Measurements from ENCODE around the gene TMBIM4. TPM values are rescaled to one million over a fixed set of nuclear protein-coding genes. Genes with fewer than 3 reads are reported as not detected.

Gene TMBIM4
- polyA plus RNA-seq, 1 of the 3 experiments (the other 2 are of a cell fraction), result 68.5 TPM

- Histone ChIP-seq H3K9ac (no peak overlapping the region), H4K20me1 (ENCODE audit: insufficient read depth) (no peaks in the 10 kb centered on the region), H2AFZ (ENCODE audit: low read depth) (no peak overlapping the region), H3K27me3 (ENCODE audit: insufficient read depth) (no peaks in the 10 kb centered on the region), H3K79me2 (ENCODE audit: insufficient read depth) (no peaks in the 10 kb centered on the region; the same call in 1 of the 2 replicates), H3K4me1 (ENCODE audit: control insufficient read depth in 1 of 2, insufficient read depth in 2 of 2, low read depth in 1 of 2, low read length in 1 of 2) (no peaks in the 10 kb centered on the region; a peak in 2 of 4 replicates), H3K4me3 (ENCODE audit: low read depth in 2 of 2, low read length in 1 of 2) (no peak overlapping the region), H3K4me2 (no peak overlapping the region), H3K27ac (ENCODE audit: low read depth in 2 of 2, low read length in 1 of 2) (no peak overlapping the region), H3K36me3 (replicated peaks in 1 of 2; ENCODE audit: control insufficient read depth in 1 of 2, insufficient read depth in 2 of 2, low read length in 1 of 2) (no peaks in the 10 kb centered on the region), H3K9me3 (no peaks in the 10 kb centered on the region; the same call in 1 of the 2 replicates), H3K9me2 (no peaks in the 10 kb centered on the region), H3F3A (replicated peaks; ENCODE audit: insufficient read depth) (peaks cover 6% of the 10 kb centered on the region)
- DNase-seq, result no peak
- 17% methylated on average over 3 of the region's 3 CpGs for WGBS (ENCODE audit: low lambda C conversion rate)
- ChIA-PET POLR2A (no interaction called here), CTCF (interaction anchor here (0.8 kb wide), 1 partner anchor 1212 kb away, joined by 3 read pairs; no protein-coding TSS in a partner anchor)
- TF ChIP-seq RXRA (IDR thresholded peaks at IDR 0.05; ENCODE audit: borderline replicate concordance, low read depth) (no peak), CTCF (IDR thresholded peaks at IDR 0.05) (peak; percentile 31; the same call in 1 of the 2 replicates)
These were observed 66.5 kb downstream of the TMBIM4 start for GRCh38 chr12:66103016-66103913.

GRCh38 chr12:66092559-66093269 lies 77.1 kb downstream of the TMBIM4 start:
- H3K27ac ChIP-seq (ENCODE audit: low read depth in 2 of 2, low read length in 1 of 2), result peak overlapping the region; percentile 72 to 75
- peak; percentile 58; the same call in 1 of the 2 replicates for TF ChIP-seq PBX3 (IDR thresholded peaks at IDR 0.05)
- peak; percentile 66 for TF ChIP-seq NFIC (IDR thresholded peaks at IDR 0.05; ENCODE audit: borderline replicate concordance)
- no peak for TF ChIP-seq SMC3 (IDR thresholded peaks at IDR 0.05; ENCODE audit: low read depth, low read length)
- no peak for TF ChIP-seq GABPA (IDR thresholded peaks at IDR 0.05; ENCODE audit: low read depth)
- no peak for TF ChIP-seq ZBTB33 (IDR thresholded peaks at IDR 0.05; ENCODE audit: borderline replicate concordance, low read depth)
- TF ChIP-seq YY1 (IDR thresholded peaks at IDR 0.05; ENCODE audit: low read depth), result no peak
- peak; percentile 55; the same call in 1 of the 2 replicates for TF ChIP-seq TCF12 (IDR thresholded peaks at IDR 0.05)
- TF ChIP-seq FOSL2 (IDR thresholded peaks at IDR 0.05; ENCODE audit: borderline replicate concordance, low read depth), result 0 out of 2 replicates have a peak, but pooled peaks have one; percentile 27
- 0 out of 4 replicates have a peak, but pooled peaks of 1 of the 2 experiments have one; percentile 51 for TF ChIP-seq EP300 (IDR thresholded peaks at IDR 0.05; ENCODE audit: borderline replicate concordance in 1 of 2, low read depth in 1 of 2, low read length in 1 of 2)
- TF ChIP-seq CTCF (IDR thresholded peaks at IDR 0.05), result no peak
- no peak for TF ChIP-seq IRF3 (IDR thresholded peaks at IDR 0.05; ENCODE audit: low read depth, low read length)
- TF ChIP-seq MEF2A (IDR thresholded peaks at IDR 0.05; ENCODE audit: borderline replicate concordance, low read depth), result 0 out of 2 replicates have a peak, but pooled peaks have one; percentile 36
- TF ChIP-seq RCOR1 (IDR thresholded peaks at IDR 0.05; ENCODE audit: low read length), result no peak

More at GRCh38 chr12:66092559-66093269, 77.1 kb downstream of the TMBIM4 start:
- H3K9me2 ChIP-seq, result no peaks in the 10 kb centered on the region
- no peaks in the 10 kb centered on the region for H3K36me3 ChIP-seq (replicated peaks in 1 of 2; ENCODE audit: control insufficient read depth in 1 of 2, insufficient read depth in 2 of 2, low read length in 1 of 2)
- H3K4me1 ChIP-seq (ENCODE audit: control insufficient read depth in 1 of 2, insufficient read depth in 2 of 2, low read depth in 1 of 2, low read length in 1 of 2), result peaks cover 0 to 21% of the 10 kb centered on the region in 2 experiments; a peak in 2 of 4 replicates
- 0 out of 2 replicates have a peak, but pooled peaks cover 4% of the 10 kb centered on the region for H3K9me3 ChIP-seq
- peak overlapping the region; percentile 2 to 9; a peak in 2 of 4 replicates for H3K4me3 ChIP-seq (ENCODE audit: low read depth in 2 of 2, low read length in 1 of 2)
- H3F3A ChIP-seq (replicated peaks; ENCODE audit: insufficient read depth), result peaks cover 23% of the 10 kb centered on the region
- 0 out of 2 replicates have a peak overlapping the region, but pooled peaks have one; percentile 44 for H2AFZ ChIP-seq (ENCODE audit: low read depth)
- H4K20me1 ChIP-seq (ENCODE audit: insufficient read depth), result no peaks in the 10 kb centered on the region
- no peaks in the 10 kb centered on the region for H3K79me2 ChIP-seq (ENCODE audit: insufficient read depth)
- DNase-seq, result no peak
- WGBS (ENCODE audit: low lambda C conversion rate), result 0% methylated on average over 1 of the region's 1 CpG
- ChIA-PET CTCF (no interaction called here), POLR2A (no interaction called here)
- no peaks in the 10 kb centered on the region for H3K27me3 ChIP-seq (ENCODE audit: insufficient read depth)
- H3K4me2 ChIP-seq, result peak overlapping the region; percentile 27
- peak overlapping the region; percentile 7; the same call in 1 of the 2 replicates for H3K9ac ChIP-seq
